Measurements from ENCODE around the gene VAV3.
"Not testable (repeated sequence)": the region's sequence is repeated elsewhere in the genome, so short reads cannot be mapped to it uniquely, and the experiment has no call there.

The VAV3 gene

GRCh38 chr1:107673006-107673405, 292.0 kb downstream of the VAV3 start:
- DNase-seq = no peak

GRCh38 chr1:107670397-107671040, 294.5 kb downstream of the VAV3 start:
- DNase-seq = no peak

- no peak for DNase-seq
These were observed 295.0 kb downstream of the VAV3 start for GRCh38 chr1:107669996-107670395.

GRCh38 chr1:107668762-107669161, 296.2 kb downstream of the VAV3 start:
- DNase-seq = no peak

GRCh38 chr1:107666493-107666892, 298.5 kb downstream of the VAV3 start:
- no peak for DNase-seq

GRCh38 chr1:107664982-107665925, 299.7 kb downstream of the VAV3 start:
- DNase-seq = no peak

- no peak for DNase-seq
These were observed 302.0 kb downstream of the VAV3 start for GRCh38 chr1:107662971-107663370.

- DNase-seq = no peak
These were observed 303.8 kb downstream of the VAV3 start for GRCh38 chr1:107661158-107661557.

GRCh38 chr1:107659961-107660360, 305.0 kb downstream of the VAV3 start:
- no peak for DNase-seq

- no peak for DNase-seq
These were observed 307.6 kb downstream of the VAV3 start for GRCh38 chr1:107657356-107657755.

GRCh38 chr1:107653765-107654164, 311.2 kb downstream of the VAV3 start:
- no peak for DNase-seq

- DNase-seq = no peak
These were observed 312.0 kb downstream of the VAV3 start for GRCh38 chr1:107653005-107653404.

- DNase-seq = not testable (repeated sequence)
These were observed 314.2 kb downstream of the VAV3 start for GRCh38 chr1:107650825-107651224.

GRCh38 chr1:107649023-107649422, 316.0 kb downstream of the VAV3 start:
- DNase-seq = no peak

GRCh38 chr1:107648071-107648470, 316.9 kb downstream of the VAV3 start:
- DNase-seq = no peak

GRCh38 chr1:107647012-107647411, 318.0 kb downstream of the VAV3 start:
- no peak for DNase-seq

- DNase-seq = no peak
These were observed 321.2 kb downstream of the VAV3 start for GRCh38 chr1:107643766-107644165.

GRCh38 chr1:107640207-107640606, 324.8 kb downstream of the VAV3 start:
- DNase-seq = no peak

- DNase-seq = no peak
These were observed 327.9 kb downstream of the VAV3 start for GRCh38 chr1:107637101-107637500.

GRCh38 chr1:107633596-107633995, 331.4 kb downstream of the VAV3 start:
- no peak for DNase-seq

GRCh38 chr1:107626073-107626796, 338.7 kb downstream of the VAV3 start:
- no peak for DNase-seq

- no peak for DNase-seq
These were observed 339.5 kb downstream of the VAV3 start for GRCh38 chr1:107625405-107626029.

GRCh38 chr1:107623431-107623830, 341.5 kb downstream of the VAV3 start:
- no peak for DNase-seq

Measured in activated CD4-positive, alpha-beta T cell treated with anti-CD3 and anti-CD28 coated beads, Interleukin-2, Interleukin-6, amounts not matched to agents 100 ng/mL and 50 ng/mL, durations not matched to agents 16 hours and 8 hours (primary cell).